ENCODE results near the gene SMIM9.

SMIM9 gene

DNA sequence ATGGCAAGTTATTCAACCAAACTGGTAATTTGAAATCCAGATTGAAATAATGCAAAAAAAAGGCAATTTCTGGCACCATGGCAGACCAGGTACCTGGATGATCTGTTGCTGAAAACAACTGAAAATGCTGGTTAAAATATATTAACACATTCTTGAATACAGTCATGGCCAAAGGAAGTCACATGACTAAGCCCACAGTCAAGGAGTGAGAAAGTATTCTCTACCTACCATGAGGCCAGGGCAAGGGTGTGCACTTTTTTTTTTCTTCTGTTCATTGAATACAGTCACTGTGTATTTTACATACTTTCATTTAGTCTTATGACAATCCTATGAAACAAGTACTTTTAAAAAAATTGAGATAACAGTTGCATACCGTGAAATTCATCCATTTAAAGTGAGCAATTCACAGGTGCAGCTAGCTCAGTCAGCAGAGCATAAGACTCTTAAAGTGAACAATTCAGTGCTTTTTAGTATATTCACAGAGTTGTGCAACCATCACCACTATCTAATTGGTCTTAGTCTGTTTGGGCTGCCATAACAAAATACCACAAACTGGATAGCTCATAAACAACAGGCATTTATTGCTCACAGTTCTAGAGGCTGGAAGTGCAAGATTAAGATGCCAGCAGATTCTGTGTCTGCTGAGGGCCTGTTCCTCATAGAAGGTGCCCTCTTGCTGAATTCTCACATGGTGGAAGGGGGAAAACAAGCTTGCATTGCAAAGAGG lies 24.4 kb downstream of the SMIM9 start:
- POLR2A ChIA-PET = no interaction called here
- Histone ChIP-seq H3K4me1 (ENCODE audit: control insufficient read depth, insufficient read depth, low read length) (peaks cover 4% of the 10 kb centered on the region; the same call in 1 of the 2 replicates), H3K36me3 (ENCODE audit: control insufficient read depth in 2 of 2, insufficient read depth in 1 of 2, low read length in 2 of 2) (no peaks in the 10 kb centered on the region), H3K9me3 (ENCODE audit: control insufficient read depth, insufficient read depth, low read depth, low read length) (no peaks in the 10 kb centered on the region; the same call in 1 of the 2 replicates), H3K27ac (ENCODE audit: extremely low read depth, low read depth, low read length) (no peak overlapping the region), H3K4me3 (ENCODE audit: low read depth, low read length) (no peak overlapping the region)
- TF ChIP-seq ZNF560 (tag by site-specific recombination; IDR thresholded peaks at IDR 0.05; ENCODE audit: borderline replicate concordance) = no peak
- peak; percentile 78; the same call in 1 of the 2 replicates for TF ChIP-seq ZNF266 (tag by site-specific recombination; IDR thresholded peaks at IDR 0.05; ENCODE audit: low read depth)
- TF ChIP-seq ZNF112 (tag by site-specific recombination; IDR thresholded peaks at IDR 0.05) = no peak
- TF ChIP-seq, protein P1, sequence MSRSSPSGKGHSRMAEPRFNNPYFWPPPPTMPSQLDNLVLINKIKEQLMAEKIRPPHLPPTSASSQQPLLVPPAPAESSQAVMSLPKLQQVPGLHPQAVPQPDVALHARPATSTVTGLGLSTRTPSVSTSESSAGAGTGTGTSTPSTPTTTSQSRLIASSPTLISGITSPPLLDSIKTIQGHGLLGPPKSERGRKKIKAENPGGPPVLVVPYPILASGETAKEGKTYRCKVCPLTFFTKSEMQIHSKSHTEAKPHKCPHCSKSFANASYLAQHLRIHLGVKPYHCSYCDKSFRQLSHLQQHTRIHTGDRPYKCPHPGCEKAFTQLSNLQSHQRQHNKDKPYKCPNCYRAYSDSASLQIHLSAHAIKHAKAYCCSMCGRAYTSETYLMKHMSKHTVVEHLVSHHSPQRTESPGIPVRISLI (tag by site-specific recombination; IDR thresholded peaks at IDR 0.05) = no peak
- no peak for TF ChIP-seq ZFP69B (tag by site-specific recombination; IDR thresholded peaks at IDR 0.05)
- CTCF ChIA-PET = no interaction called here

DNA sequence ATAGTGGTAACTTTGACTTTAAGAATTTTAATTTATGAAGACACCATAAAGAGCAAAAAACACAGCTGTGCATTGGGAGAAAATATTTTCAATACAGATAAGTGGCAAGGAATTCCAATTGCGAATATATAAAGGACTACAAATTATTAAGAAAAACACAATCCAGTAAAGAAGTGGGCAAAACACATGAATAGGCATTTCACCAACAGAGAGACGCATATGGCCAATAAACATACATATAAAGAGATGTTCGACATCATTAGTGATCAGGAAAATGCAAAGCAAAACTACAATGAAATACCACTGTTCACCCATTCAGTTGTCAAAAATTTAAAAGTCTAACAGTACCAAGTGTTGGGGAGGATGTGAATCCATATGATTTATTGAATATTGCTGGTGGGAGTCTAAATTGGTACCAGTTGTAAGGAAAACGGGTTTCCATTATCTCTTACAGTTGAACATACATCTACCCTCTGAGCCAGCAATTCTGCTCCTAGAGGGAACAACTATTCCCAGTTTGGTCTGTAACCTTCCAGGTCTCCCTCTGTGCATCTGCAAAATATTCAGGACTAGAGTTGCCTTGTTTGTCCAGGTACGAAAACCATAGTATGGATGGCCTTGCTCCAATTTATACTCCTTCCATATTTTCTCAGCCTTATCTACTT lies 27.5 kb downstream of the SMIM9 start:
- H3K36me3 ChIP-seq (ENCODE audit: control insufficient read depth in 2 of 2, insufficient read depth in 1 of 2, low read length in 2 of 2) = no peaks in the 10 kb centered on the region
- no peak overlapping the region for H3K4me3 ChIP-seq (ENCODE audit: low read depth, low read length)
- no peaks in the 10 kb centered on the region for H3K9me3 ChIP-seq (ENCODE audit: control insufficient read depth, insufficient read depth, low read depth, low read length)
- H3K27ac ChIP-seq (ENCODE audit: extremely low read depth, low read depth, low read length) = no peak overlapping the region
- CTCF ChIA-PET = no interaction called here
- peaks cover 4% of the 10 kb centered on the region for H3K4me1 ChIP-seq (ENCODE audit: control insufficient read depth, insufficient read depth, low read length)
- TF ChIP-seq GLIS1 (tag by site-specific recombination; IDR thresholded peaks at IDR 0.05) = no peak
- no peak for TF ChIP-seq ZNF175 (tag by site-specific recombination; IDR thresholded peaks at IDR 0.05)
- no peak for TF ChIP-seq ZNF433 (tag by site-specific recombination; IDR thresholded peaks at IDR 0.05; ENCODE audit: low read depth)
- TF ChIP-seq ZNF76 (tag by site-specific recombination; IDR thresholded peaks at IDR 0.05; ENCODE audit: borderline replicate concordance, low read depth) = no peak
- TF ChIP-seq SETDB1 (IDR thresholded peaks at IDR 0.05; ENCODE audit: insufficient read length, low read length) = peak; percentile 21
- no peak for TF ChIP-seq ZNF174 (tag by site-specific recombination; IDR thresholded peaks at IDR 0.05)
- TF ChIP-seq, protein P2, sequence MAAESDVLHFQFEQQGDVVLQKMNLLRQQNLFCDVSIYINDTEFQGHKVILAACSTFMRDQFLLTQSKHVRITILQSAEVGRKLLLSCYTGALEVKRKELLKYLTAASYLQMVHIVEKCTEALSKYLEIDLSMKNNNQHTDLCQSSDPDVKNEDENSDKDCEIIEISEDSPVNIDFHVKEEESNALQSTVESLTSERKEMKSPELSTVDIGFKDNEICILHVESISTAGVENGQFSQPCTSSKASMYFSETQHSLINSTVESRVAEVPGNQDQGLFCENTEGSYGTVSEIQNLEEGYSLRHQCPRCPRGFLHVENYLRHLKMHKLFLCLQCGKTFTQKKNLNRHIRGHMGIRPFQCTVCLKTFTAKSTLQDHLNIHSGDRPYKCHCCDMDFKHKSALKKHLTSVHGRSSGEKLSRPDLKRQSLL (tag by site-specific recombination; IDR thresholded peaks at IDR 0.05) = no peak
- TF ChIP-seq ZBTB7A (tag by site-specific recombination; IDR thresholded peaks at IDR 0.05; ENCODE audit: low read depth) = no peak
- no peak for TF ChIP-seq ZNF114 (tag by site-specific recombination; IDR thresholded peaks at IDR 0.05)
- TF ChIP-seq SCRT2 (tag by site-specific recombination; IDR thresholded peaks at IDR 0.05) = no peak
- TF ChIP-seq, protein P3, sequence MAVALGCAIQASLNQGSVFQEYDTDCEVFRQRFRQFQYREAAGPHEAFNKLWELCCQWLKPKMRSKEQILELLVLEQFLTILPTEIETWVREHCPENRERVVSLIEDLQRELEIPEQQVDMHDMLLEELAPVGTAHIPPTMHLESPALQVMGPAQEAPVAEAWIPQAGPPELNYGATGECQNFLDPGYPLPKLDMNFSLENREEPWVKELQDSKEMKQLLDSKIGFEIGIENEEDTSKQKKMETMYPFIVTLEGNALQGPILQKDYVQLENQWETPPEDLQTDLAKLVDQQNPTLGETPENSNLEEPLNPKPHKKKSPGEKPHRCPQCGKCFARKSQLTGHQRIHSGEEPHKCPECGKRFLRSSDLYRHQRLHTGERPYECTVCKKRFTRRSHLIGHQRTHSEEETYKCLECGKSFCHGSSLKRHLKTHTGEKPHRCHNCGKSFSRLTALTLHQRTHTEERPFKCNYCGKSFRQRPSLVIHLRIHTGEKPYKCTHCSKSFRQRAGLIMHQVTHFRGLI (tag by site-specific recombination; IDR thresholded peaks at IDR 0.05) = no peak
- TF ChIP-seq ZNF140 (tag by site-specific recombination; IDR thresholded peaks at IDR 0.05) = peak; percentile 93
- TF ChIP-seq, protein P4, sequence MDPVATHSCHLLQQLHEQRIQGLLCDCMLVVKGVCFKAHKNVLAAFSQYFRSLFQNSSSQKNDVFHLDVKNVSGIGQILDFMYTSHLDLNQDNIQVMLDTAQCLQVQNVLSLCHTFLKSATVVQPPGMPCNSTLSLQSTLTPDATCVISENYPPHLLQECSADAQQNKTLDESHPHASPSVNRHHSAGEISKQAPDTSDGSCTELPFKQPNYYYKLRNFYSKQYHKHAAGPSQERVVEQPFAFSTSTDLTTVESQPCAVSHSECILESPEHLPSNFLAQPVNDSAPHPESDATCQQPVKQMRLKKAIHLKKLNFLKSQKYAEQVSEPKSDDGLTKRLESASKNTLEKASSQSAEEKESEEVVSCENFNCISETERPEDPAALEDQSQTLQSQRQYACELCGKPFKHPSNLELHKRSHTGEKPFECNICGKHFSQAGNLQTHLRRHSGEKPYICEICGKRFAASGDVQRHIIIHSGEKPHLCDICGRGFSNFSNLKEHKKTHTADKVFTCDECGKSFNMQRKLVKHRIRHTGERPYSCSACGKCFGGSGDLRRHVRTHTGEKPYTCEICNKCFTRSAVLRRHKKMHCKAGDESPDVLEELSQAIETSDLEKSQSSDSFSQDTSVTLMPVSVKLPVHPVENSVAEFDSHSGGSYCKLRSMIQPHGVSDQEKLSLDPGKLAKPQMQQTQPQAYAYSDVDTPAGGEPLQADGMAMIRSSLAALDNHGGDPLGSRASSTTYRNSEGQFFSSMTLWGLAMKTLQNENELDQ (tag by site-specific recombination; IDR thresholded peaks at IDR 0.05; ENCODE audit: low read depth) = no peak
- TF ChIP-seq, protein P5, sequence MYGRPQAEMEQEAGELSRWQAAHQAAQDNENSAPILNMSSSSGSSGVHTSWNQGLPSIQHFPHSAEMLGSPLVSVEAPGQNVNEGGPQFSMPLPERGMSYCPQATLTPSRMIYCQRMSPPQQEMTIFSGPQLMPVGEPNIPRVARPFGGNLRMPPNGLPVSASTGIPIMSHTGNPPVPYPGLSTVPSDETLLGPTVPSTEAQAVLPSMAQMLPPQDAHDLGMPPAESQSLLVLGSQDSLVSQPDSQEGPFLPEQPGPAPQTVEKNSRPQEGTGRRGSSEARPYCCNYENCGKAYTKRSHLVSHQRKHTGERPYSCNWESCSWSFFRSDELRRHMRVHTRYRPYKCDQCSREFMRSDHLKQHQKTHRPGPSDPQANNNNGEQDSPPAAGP (tag by site-specific recombination; IDR thresholded peaks at IDR 0.05) = no peak
- TF ChIP-seq ZNF416 (tag by site-specific recombination; IDR thresholded peaks at IDR 0.05) = no peak
- TF ChIP-seq ZNF223 (tag by site-specific recombination; IDR thresholded peaks at IDR 0.05) = no peak
- TF ChIP-seq ZNF792 (tag by site-specific recombination; IDR thresholded peaks at IDR 0.05) = no peak
- POLR2A ChIA-PET = no interaction called here

Data from HEK293 (cell line).